A549 (cell line): ENCODE measurements around the gene PLCL1. TPM values are rescaled to one million over a fixed set of nuclear protein-coding genes. Genes with fewer than 3 reads are reported as not detected.

ENCODE experiments used
- ATAC-seq, 2 experiments: fragments of 200-7000 bp in 1 of 2; fragments of >200 bp in 1 of 2; cut with Nextera tagmentation in 1 of 2; cut with Tn5 transposase in 1 of 2; 3 replicates each; pipeline versions ENCODE4 v1.8.0 to v1.9.1; 2018 to 2020; ENCODE audit warnings: mild to moderate bottlenecking in 1 of 2, moderate library complexity in 1 of 2
- CTCF ChIA-PET: fragments of 300-600 bp; sonication (Branson Sonifier 250); formaldehyde crosslinking; extraction: SDS; loops from one replicate; lab custom pipeline; 2021; ENCODE audit warnings: antibody characterized with exemption, inconsistent platforms; lab: Yijun Ruan, JAX
- POLR2A ChIA-PET: fragments of 350-600 bp; formaldehyde crosslinking; extraction: SDS; loops from one replicate; lab custom pipeline; 2021; ENCODE audit warnings: antibody characterized with exemption, inconsistent platforms; lab: Yijun Ruan, JAX
- DNase-seq, 2 experiments: peaks; one replicate each; pipeline versions ENCODE4 v3.0.0 to v3.0.0-alpha.2; 2011 to 2016; ENCODE audit warnings: low read depth in 1 of 2, low spot score in 1 of 2
- FAIRE-seq: peaks from 2 replicates; lab custom pipeline; 2011; peaks lifted over from hg19 to GRCh38; lab: Jason Lieb, UNC
- H3K27ac ChIP-seq, 2 experiments: fragments of >200 bp; sonication (Bioruptor Twin); formaldehyde crosslinking; 3 replicates each; pipeline ENCODE4 v1.5.1; 2016 to 2017
- H3K4me1 ChIP-seq: fragments of >200 bp; sonication (Bioruptor Twin); formaldehyde crosslinking; 3 replicates; pipeline ENCODE4 v1.6.1; 2016
- H3K4me2 ChIP-seq: fragments of >200 bp; sonication (Bioruptor Twin); formaldehyde crosslinking; 3 replicates; pipeline ENCODE4 v1.6.1; 2016
- H3K4me3 ChIP-seq: fragments of >200 bp; sonication (Bioruptor Twin); formaldehyde crosslinking; 3 replicates; pipeline ENCODE4 v1.5.1; 2016
- H3K9me3 ChIP-seq: fragments of >200 bp; sonication (Bioruptor Twin); formaldehyde crosslinking; 3 replicates; pipeline ENCODE4 v1.6.1; 2016
- BHLHE40 ChIP-seq: IDR thresholded peaks from 2 replicates; pipeline ENCODE4 v1.6.1; 2012; ENCODE audit warnings: low read depth, low read length, inconsistent platforms
- CEBPB ChIP-seq, 2 experiments: fragments of >200 bp in 1 of 2; sonication (Bioruptor Twin) in 1 of 2; formaldehyde crosslinking in 1 of 2; IDR thresholded peaks; 2 replicates each; pipeline ENCODE4 v1.6.1; 2012 to 2016
- CHD4 ChIP-seq: fragments of 200-600 bp; sonication (generic); IDR thresholded peaks from 2 replicates; pipeline ENCODE4 v1.6.1; 2016; ENCODE audit warnings: antibody characterized with exemption, mild to moderate bottlenecking, borderline replicate concordance
- EHMT2 ChIP-seq: fragments of 200-600 bp; sonication (generic); IDR thresholded peaks from 2 replicates; pipeline ENCODE4 v1.6.1; 2016; ENCODE audit warnings: antibody characterized with exemption, low read depth, mild to moderate bottlenecking, moderate library complexity
- FOSB ChIP-seq: fragments of 250-450 bp; sonication (Bioruptor Pico); IDR thresholded peaks from 2 replicates; pipeline ENCODE4 v1.5.0; 2020; ENCODE audit warnings: mild to moderate bottlenecking, moderate library complexity
- FOSL2 ChIP-seq, 2 experiments: fragments of 450-650 bp in 1 of 2; fragments of >200 bp in 1 of 2; sonication (Bioruptor Twin) in 1 of 2; formaldehyde crosslinking; IDR thresholded peaks; 2 replicates each; pipeline versions ENCODE4 v1.5.0 to v1.6.1; 2016 to 2020; ENCODE audit warnings: mild to moderate bottlenecking in 1 of 2, moderate library complexity in 1 of 2
- HEYL ChIP-seq: fragments of 250-450 bp; sonication (Bioruptor Pico); IDR thresholded peaks from 2 replicates; pipeline ENCODE4 v1.8.0; 2021; ENCODE audit warnings: mild to moderate bottlenecking, moderate library complexity
- HOXB5 ChIP-seq: fragments of 250-450 bp; sonication (Bioruptor Pico); IDR thresholded peaks from 2 replicates; pipeline ENCODE4 v1.5.0; 2020; ENCODE audit warnings: mild to moderate bottlenecking, moderate library complexity
- MAZ ChIP-seq: fragments of 150-350 bp; IDR thresholded peaks from 2 replicates; pipeline ENCODE4 v1.6.1; 2014; ENCODE audit warnings: antibody characterized with exemption, low read depth, low read length, borderline replicate concordance
- NFE2L2 ChIP-seq: fragments of 150-350 bp; conservative IDR thresholded peaks from 2 replicates; pipeline ENCODE4 v1.6.1; 2014; ENCODE audit warnings: low read length
- RFX5 ChIP-seq: fragments of 450-650 bp; IDR thresholded peaks from 2 replicates; pipeline ENCODE4 v1.7.1; 2014; ENCODE audit warnings: antibody characterized with exemption, mild to moderate bottlenecking, moderate library complexity
- RNF2 ChIP-seq: fragments of 200-600 bp; sonication (generic); IDR thresholded peaks from 2 replicates; pipeline ENCODE4 v1.6.1; 2016; ENCODE audit warnings: low read depth, mild to moderate bottlenecking, antibody characterized with exemption, moderate library complexity, borderline replicate concordance
- SREBF2 ChIP-seq: fragments of 450-650 bp; IDR thresholded peaks from 2 replicates; pipeline ENCODE4 v1.6.1; 2014; ENCODE audit warnings: mild to moderate bottlenecking, moderate library complexity
- TFCP2L1 ChIP-seq: fragments of 250-450 bp; sonication (Bioruptor Pico); IDR thresholded peaks from 2 replicates; pipeline ENCODE4 v1.5.0; 2021; ENCODE audit warnings: mild to moderate bottlenecking
- WGBS: methylation state at CpG from one replicate; pipeline ENCODE4 v1.1.6; 2017; ENCODE audit errors: missing lambda C conversion rate; 5-methylcytosine and 5-hydroxymethylcytosine counted together
- polyA plus RNA-seq, 4 experiments: library from polyadenylated mRNA; depleted of rRNA in 3 of 4; stranded (reverse); fragments of >200 nt; fragmentation: RNase III in 1 of 4; extraction: RNeasy Plus Mini Kit Qiagen cat#74134 plus additional on column Dnase treatment in 1 of 4; gene quantifications; 2 replicates in 3 of 4; 3 replicates in 1 of 4; pipeline ENCODE4 v1.2.3, GENCODE V29; 2011 to 2017
- TF ChIP-seq, protein P1 (sequence below): fragments of 250-450 bp; sonication (Bioruptor Pico); IDR thresholded peaks from 2 replicates; pipeline ENCODE4 v1.5.0; 2021; ENCODE audit warnings: mild to moderate bottlenecking, moderate library complexity, borderline replicate concordance
- TF ChIP-seq, protein P2 (sequence below): fragments of 150-350 bp; IDR thresholded peaks from 2 replicates; pipeline ENCODE4 v1.6.1; 2014; ENCODE audit warnings: low read depth, mild to moderate bottlenecking, low read length
- TF ChIP-seq, protein P3 (sequence below): IDR thresholded peaks from 2 replicates; pipeline ENCODE4 v1.6.1; 2012; ENCODE audit warnings: low read depth, borderline replicate concordance
- TF ChIP-seq, protein P4 (sequence below): fragments of >200 bp; sonication (Bioruptor Twin); formaldehyde crosslinking; IDR thresholded peaks from 3 replicates; pipeline ENCODE4 v1.6.1; 2016
- TF ChIP-seq, protein P5 (sequence below): IDR thresholded peaks from 2 replicates; pipeline ENCODE4 v1.6.1; 2012

The PLCL1 gene
- polyA plus RNA-seq, 2 of the 4 experiments (the other 2 are of a cell fraction), result 0.03 TPM

DNA sequence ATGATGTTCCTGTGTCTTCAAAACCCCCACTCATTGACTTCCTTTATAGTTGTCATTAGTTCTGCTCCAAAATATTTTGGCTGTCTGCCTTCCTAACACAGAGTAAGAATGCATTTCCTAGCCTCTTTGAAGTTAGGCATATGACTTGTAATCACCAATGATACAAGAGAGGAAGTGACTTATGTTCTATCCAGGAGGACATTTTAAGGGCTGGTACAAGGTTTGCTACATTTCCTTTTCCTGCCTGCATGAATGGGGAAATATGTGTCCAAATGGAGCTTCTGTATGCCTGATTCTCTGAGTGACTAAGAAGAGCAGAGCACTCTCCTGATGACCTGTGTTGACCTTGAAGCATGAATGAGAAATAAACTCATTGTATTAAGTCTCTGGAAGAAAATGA lies 115.1 kb downstream of the PLCL1 start:
- no peak overlapping the region for H3K4me3 ChIP-seq
- no peaks in the 10 kb centered on the region for H3K4me1 ChIP-seq
- no peak for ATAC-seq
- DNase-seq, result no peak
- no peak overlapping the region for H3K27ac ChIP-seq
- no peak for FAIRE-seq
- TF ChIP-seq SREBF2, result no peak
- TF ChIP-seq, protein P1, sequence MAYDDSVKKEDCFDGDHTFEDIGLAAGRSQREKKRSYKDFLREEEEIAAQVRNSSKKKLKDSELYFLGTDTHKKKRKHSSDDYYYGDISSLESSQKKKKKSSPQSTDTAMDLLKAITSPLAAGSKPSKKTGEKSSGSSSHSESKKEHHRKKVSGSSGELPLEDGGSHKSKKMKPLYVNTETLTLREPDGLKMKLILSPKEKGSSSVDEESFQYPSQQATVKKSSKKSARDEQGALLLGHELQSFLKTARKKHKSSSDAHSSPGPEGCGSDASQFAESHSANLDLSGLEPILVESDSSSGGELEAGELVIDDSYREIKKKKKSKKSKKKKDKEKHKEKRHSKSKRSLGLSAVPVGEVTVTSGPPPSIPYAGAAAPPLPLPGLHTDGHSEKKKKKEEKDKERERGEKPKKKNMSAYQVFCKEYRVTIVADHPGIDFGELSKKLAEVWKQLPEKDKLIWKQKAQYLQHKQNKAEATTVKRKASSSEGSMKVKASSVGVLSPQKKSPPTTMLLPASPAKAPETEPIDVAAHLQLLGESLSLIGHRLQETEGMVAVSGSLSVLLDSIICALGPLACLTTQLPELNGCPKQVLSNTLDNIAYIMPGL, result no peak
- no peak for TF ChIP-seq FOSL2 (IDR thresholded peaks at IDR 0.05)
- TF ChIP-seq FOSL2 (CRISPR knock-in tag; IDR thresholded peaks at IDR 0.05), result no peak
- TF ChIP-seq EHMT2, result no peak
- TF ChIP-seq, protein P2, sequence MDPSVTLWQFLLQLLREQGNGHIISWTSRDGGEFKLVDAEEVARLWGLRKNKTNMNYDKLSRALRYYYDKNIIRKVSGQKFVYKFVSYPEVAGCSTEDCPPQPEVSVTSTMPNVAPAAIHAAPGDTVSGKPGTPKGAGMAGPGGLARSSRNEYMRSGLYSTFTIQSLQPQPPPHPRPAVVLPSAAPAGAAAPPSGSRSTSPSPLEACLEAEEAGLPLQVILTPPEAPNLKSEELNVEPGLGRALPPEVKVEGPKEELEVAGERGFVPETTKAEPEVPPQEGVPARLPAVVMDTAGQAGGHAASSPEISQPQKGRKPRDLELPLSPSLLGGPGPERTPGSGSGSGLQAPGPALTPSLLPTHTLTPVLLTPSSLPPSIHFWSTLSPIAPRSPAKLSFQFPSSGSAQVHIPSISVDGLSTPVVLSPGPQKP, result no peak
- TF ChIP-seq RNF2, result no peak
- TF ChIP-seq RFX5, result no peak
- TF ChIP-seq HOXB5, result no peak
- no peak for TF ChIP-seq FOSB
- TF ChIP-seq NFE2L2, result no peak
- TF ChIP-seq CHD4, result no peak
- no peak for TF ChIP-seq MAZ
- TF ChIP-seq, protein P3, sequence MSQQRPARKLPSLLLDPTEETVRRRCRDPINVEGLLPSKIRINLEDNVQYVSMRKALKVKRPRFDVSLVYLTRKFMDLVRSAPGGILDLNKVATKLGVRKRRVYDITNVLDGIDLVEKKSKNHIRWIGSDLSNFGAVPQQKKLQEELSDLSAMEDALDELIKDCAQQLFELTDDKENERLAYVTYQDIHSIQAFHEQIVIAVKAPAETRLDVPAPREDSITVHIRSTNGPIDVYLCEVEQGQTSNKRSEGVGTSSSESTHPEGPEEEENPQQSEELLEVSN, result no peak
- POLR2A ChIA-PET, result no interaction called here
- no peaks in the 10 kb centered on the region for H3K9me3 ChIP-seq
- CTCF ChIA-PET, result no interaction called here
- H3K4me2 ChIP-seq, result no peak overlapping the region

DNA sequence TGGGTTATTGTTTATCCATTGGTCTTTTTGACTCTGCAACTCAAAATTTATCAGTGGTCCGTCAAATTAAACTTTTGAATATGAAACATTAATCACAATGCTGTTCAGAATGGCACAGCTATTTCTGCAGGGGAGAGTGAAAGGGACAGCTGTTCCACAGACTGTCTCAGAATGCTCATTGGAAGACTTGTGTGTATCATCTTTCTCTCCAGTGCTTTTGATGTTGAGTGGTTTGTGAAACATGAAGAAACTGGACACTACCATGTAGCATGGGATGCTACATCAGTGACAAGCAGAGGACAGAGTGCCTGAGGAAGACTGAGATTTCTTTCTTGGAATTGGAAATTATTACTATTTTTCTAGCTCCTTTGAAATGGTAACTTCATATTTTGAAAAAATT lies 115.7 kb downstream of the PLCL1 start:
- no peak for FAIRE-seq
- no peak for ATAC-seq
- TF ChIP-seq, protein P4, sequence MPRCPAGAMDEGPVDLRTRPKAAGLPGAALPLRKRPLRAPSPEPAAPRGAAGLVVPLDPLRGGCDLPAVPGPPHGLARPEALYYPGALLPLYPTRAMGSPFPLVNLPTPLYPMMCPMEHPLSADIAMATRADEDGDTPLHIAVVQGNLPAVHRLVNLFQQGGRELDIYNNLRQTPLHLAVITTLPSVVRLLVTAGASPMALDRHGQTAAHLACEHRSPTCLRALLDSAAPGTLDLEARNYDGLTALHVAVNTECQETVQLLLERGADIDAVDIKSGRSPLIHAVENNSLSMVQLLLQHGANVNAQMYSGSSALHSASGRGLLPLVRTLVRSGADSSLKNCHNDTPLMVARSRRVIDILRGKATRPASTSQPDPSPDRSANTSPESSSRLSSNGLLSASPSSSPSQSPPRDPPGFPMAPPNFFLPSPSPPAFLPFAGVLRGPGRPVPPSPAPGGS, result no peak
- TF ChIP-seq CEBPB (IDR thresholded peaks at IDR 0.05) (no peak), FOSL2 (IDR thresholded peaks at IDR 0.05) (no peak), FOSL2 (CRISPR knock-in tag; IDR thresholded peaks at IDR 0.05) (no peak), MAZ (no peak), HEYL (CRISPR knock-in tag) (no peak), EHMT2 (no peak), TFCP2L1 (no peak), RNF2 (no peak), CHD4 (no peak), BHLHE40 (no peak), RFX5 (no peak)
- TF ChIP-seq, protein P5, sequence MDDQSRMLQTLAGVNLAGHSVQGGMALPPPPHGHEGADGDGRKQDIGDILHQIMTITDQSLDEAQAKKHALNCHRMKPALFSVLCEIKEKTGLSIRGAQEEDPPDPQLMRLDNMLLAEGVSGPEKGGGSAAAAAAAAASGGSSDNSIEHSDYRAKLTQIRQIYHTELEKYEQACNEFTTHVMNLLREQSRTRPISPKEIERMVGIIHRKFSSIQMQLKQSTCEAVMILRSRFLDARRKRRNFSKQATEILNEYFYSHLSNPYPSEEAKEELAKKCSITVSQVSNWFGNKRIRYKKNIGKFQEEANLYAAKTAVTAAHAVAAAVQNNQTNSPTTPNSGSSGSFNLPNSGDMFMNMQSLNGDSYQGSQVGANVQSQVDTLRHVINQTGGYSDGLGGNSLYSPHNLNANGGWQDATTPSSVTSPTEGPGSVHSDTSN, result no peak
- no peak overlapping the region for H3K4me2 ChIP-seq
- POLR2A ChIA-PET, result no interaction called here
- H3K27ac ChIP-seq, result no peak overlapping the region
- no peak for DNase-seq
- H3K4me3 ChIP-seq, result no peak overlapping the region
- no peaks in the 10 kb centered on the region for H3K9me3 ChIP-seq
- CTCF ChIA-PET, result no interaction called here
- no peaks in the 10 kb centered on the region for H3K4me1 ChIP-seq
- WGBS, result 3% methylated on average over 1 of the region's 1 CpG
